GM12864 (cell line): ENCODE measurements around the gene CYLC2.

ENCODE experiments used
- DNase-seq: peaks from one replicate; pipeline ENCODE4 v3.0.0-alpha.2; 2011; ENCODE audit warnings: low read depth
- H3K4me3 ChIP-seq: 2 replicates; pipeline ENCODE4 v1.5.1; 2011; ENCODE audit warnings: mild to moderate bottlenecking, low read depth, low read length, control low read depth
- CTCF ChIP-seq: IDR thresholded peaks from 2 replicates; pipeline ENCODE4 v1.5.1; 2011; ENCODE audit warnings: low read depth, mild to moderate bottlenecking, moderate library complexity, low read length, control low read depth, inconsistent platforms; ENCODE audit errors: missing control alignments

The CYLC2 gene

GRCh38 chr9:102985162-102985895, 9.8 kb upstream of the CYLC2 start:
- H3K4me3 ChIP-seq, result no peak overlapping the region
- no peak for TF ChIP-seq CTCF
- no peak for DNase-seq

- no peak for DNase-seq
- no peak overlapping the region for H3K4me3 ChIP-seq
- TF ChIP-seq CTCF, result no peak
Measured at GRCh38 chr9:102986425-102986824, 8.7 kb upstream of the CYLC2 start.

GRCh38 chr9:103003689-103004088, 8.6 kb downstream of the CYLC2 start:
- no peak overlapping the region for H3K4me3 ChIP-seq
- no peak for DNase-seq
- TF ChIP-seq CTCF, result no peak

GRCh38 chr9:103014242-103014641, 19.1 kb downstream of the CYLC2 start:
- TF ChIP-seq CTCF, result no peak
- no peak overlapping the region for H3K4me3 ChIP-seq
- no peak for DNase-seq

GRCh38 chr9:103025796-103026195, 30.7 kb downstream of the CYLC2 start:
- H3K4me3 ChIP-seq, result no peak overlapping the region
- DNase-seq, result no peak
- no peak for TF ChIP-seq CTCF

GRCh38 chr9:103037508-103038477, 42.7 kb downstream of the CYLC2 start:
- DNase-seq, result no peak
- no peak overlapping the region for H3K4me3 ChIP-seq
- TF ChIP-seq CTCF, result no peak

- no peak for TF ChIP-seq CTCF
- no peak for DNase-seq
- no peak overlapping the region for H3K4me3 ChIP-seq
Measured at GRCh38 chr9:103041961-103042360, 46.8 kb downstream of the CYLC2 start.
